Measurements from ENCODE around the gene CDS2. TPM values are rescaled to one million over a fixed set of nuclear protein-coding genes. Genes with fewer than 3 reads are reported as not detected.

Gene CDS2
- total RNA-seq, 1 experiment from 2014 or later, result 49.1 TPM

- H3K9me3 Mint-ChIP-seq, result no peaks in the 10 kb centered on the region
- DNase-seq (ENCODE audit: low spot score) (no peak), ATAC-seq (no peak)
- H3K27me3 Mint-ChIP-seq (ENCODE audit: low read depth), result no peaks in the 10 kb centered on the region
- TF ChIP-seq ZNF396 (CRISPR knock-in tag; IDR thresholded peaks at IDR 0.05; ENCODE audit: borderline replicate concordance) (no peak), ZNF317 (CRISPR knock-in tag; IDR thresholded peaks at IDR 0.05; ENCODE audit: borderline replicate concordance, low read depth) (no peak), ZNF425 (CRISPR knock-in tag; conservative IDR thresholded peaks at IDR 0.05) (no peak), ARID4B (CRISPR knock-in tag; IDR thresholded peaks at IDR 0.05; ENCODE audit: borderline replicate concordance) (no peak), JUN (CRISPR knock-in tag; IDR thresholded peaks at IDR 0.05) (no peak)
- peak overlapping the region; percentile 95 for H3K4me3 Mint-ChIP-seq
- H3K36me3 Mint-ChIP-seq, result peaks cover 62% of the 10 kb centered on the region
- H3K27ac Mint-ChIP-seq, result peak overlapping the region; percentile 94
- CTCF ChIA-PET, result no interaction called here
- POLR2A ChIA-PET, result no interaction called here
- H3K4me1 Mint-ChIP-seq, result peaks cover 35% of the 10 kb centered on the region
Observed at GRCh38 chr20:5113615-5113986, 13.2 kb upstream of the CDS2 start.

GRCh38 chr20:5114403-5114802, 12.4 kb upstream of the CDS2 start:
- POLR2A ChIA-PET, result no interaction called here
- ATAC-seq (no peak), DNase-seq (ENCODE audit: low spot score) (no peak)
- peaks cover 35% of the 10 kb centered on the region for H3K4me1 Mint-ChIP-seq
- CTCF ChIA-PET, result interaction anchor here (1.1 kb wide), 1 partner anchor 39 kb away, joined by 3 read pairs; no protein-coding TSS in a partner anchor
- H3K36me3 Mint-ChIP-seq, result peaks cover 59% of the 10 kb centered on the region
- peak overlapping the region; percentile 90 for H3K27ac Mint-ChIP-seq
- peak overlapping the region; percentile 95 for H3K4me3 Mint-ChIP-seq
- no peaks in the 10 kb centered on the region for H3K27me3 Mint-ChIP-seq (ENCODE audit: low read depth)
- no peaks in the 10 kb centered on the region for H3K9me3 Mint-ChIP-seq
- no peak for TF ChIP-seq ZNF138 (CRISPR knock-in tag; conservative IDR thresholded peaks at IDR 0.05)
- no peak for TF ChIP-seq MAX (CRISPR knock-in tag; IDR thresholded peaks at IDR 0.05)
- TF ChIP-seq, protein P1, sequence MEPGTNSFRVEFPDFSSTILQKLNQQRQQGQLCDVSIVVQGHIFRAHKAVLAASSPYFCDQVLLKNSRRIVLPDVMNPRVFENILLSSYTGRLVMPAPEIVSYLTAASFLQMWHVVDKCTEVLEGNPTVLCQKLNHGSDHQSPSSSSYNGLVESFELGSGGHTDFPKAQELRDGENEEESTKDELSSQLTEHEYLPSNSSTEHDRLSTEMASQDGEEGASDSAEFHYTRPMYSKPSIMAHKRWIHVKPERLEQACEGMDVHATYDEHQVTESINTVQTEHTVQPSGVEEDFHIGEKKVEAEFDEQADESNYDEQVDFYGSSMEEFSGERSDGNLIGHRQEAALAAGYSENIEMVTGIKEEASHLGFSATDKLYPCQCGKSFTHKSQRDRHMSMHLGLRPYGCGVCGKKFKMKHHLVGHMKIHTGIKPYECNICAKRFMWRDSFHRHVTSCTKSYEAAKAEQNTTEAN (CRISPR knock-in tag; IDR thresholded peaks at IDR 0.05), result no peak
- TF ChIP-seq, protein P2, sequence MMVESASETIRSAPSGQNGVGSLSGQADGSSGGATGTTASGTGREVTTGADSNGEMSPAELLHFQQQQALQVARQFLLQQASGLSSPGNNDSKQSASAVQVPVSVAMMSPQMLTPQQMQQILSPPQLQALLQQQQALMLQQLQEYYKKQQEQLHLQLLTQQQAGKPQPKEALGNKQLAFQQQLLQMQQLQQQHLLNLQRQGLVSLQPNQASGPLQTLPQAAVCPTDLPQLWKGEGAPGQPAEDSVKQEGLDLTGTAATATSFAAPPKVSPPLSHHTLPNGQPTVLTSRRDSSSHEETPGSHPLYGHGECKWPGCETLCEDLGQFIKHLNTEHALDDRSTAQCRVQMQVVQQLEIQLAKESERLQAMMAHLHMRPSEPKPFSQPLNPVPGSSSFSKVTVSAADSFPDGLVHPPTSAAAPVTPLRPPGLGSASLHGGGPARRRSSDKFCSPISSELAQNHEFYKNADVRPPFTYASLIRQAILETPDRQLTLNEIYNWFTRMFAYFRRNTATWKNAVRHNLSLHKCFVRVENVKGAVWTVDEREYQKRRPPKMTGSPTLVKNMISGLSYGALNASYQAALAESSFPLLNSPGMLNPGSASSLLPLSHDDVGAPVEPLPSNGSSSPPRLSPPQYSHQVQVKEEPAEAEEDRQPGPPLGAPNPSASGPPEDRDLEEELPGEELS (CRISPR knock-in tag; IDR thresholded peaks at IDR 0.05), result no peak
- no peak for TF ChIP-seq ZNF219 (CRISPR knock-in tag; IDR thresholded peaks at IDR 0.05; ENCODE audit: borderline replicate concordance)
- no peak for TF ChIP-seq ZMAT4 (CRISPR knock-in tag; IDR thresholded peaks at IDR 0.05)
- TF ChIP-seq ZSCAN18 (CRISPR knock-in tag; IDR thresholded peaks at IDR 0.05), result no peak
- TF ChIP-seq NR1H2 (CRISPR knock-in tag; IDR thresholded peaks at IDR 0.05), result no peak
- no peak for TF ChIP-seq GABPB1 (CRISPR knock-in tag; IDR thresholded peaks at IDR 0.05)
- no peak for TF ChIP-seq PRDM15 (CRISPR knock-in tag; IDR thresholded peaks at IDR 0.05)
- no peak for TF ChIP-seq SP1 (CRISPR knock-in tag; conservative IDR thresholded peaks at IDR 0.05)
- TF ChIP-seq OVOL2 (CRISPR knock-in tag; IDR thresholded peaks at IDR 0.05; ENCODE audit: borderline replicate concordance), result no peak
- TF ChIP-seq ZNF121 (CRISPR knock-in tag; IDR thresholded peaks at IDR 0.05), result no peak
